A549 (cell line): ENCODE measurements around the gene CD8A.

Experiments used
- CHD2 ChIP-seq: fragments of 150-350 bp; IDR thresholded peaks from 2 replicates; pipeline ENCODE4 v1.6.1; 2014; ENCODE audit warnings: low read length; ENCODE audit not compliant: partially characterized antibody
- POLR2A ChIP-seq: IDR thresholded peaks from 2 replicates; pipeline ENCODE4 v1.6.1; 2012; ENCODE audit warnings: mild to moderate bottlenecking, low read length
- ZFP36 ChIP-seq: fragments of 450-650 bp; IDR thresholded peaks from 2 replicates; pipeline ENCODE4 v1.6.1; 2014; ENCODE audit warnings: borderline replicate concordance; ENCODE audit not compliant: partially characterized antibody
- TF ChIP-seq, protein P1 (sequence below): fragments of >200 bp; sonication (Bioruptor Twin); formaldehyde crosslinking; IDR thresholded peaks from 3 replicates; pipeline ENCODE4 v1.6.1; 2016
- TF ChIP-seq, protein P2 (sequence below): fragments of >200 bp; sonication (Bioruptor Twin); formaldehyde crosslinking; IDR thresholded peaks from 3 replicates; pipeline ENCODE4 v1.5.1; 2016

DNA sequence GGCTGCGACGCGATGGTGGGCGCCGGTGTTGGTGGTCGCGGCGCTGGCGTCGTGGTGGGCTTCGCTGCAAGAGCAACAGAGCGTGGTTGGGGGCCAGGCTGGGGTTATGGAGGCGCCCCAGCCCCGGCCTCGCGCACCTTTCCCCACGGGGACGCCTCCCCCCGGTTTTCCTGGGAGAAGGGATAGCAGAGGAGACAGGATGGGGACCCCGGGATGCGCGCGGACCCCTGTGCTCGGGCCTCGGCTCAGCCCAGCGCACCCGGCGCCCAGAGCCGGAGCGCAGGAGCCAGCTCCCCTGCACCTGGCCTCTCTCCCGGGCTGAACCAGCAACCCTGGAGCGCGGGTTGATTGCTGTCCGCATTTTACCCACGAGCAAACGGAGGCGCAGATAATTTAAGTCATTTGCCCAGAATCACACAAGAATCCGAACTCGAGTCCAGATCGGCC lies 1.0 kb downstream of the CD8A start:
- TF ChIP-seq POLR2A (no peak), CHD2 (no peak), ZFP36 (no peak)
- TF ChIP-seq, protein P1, sequence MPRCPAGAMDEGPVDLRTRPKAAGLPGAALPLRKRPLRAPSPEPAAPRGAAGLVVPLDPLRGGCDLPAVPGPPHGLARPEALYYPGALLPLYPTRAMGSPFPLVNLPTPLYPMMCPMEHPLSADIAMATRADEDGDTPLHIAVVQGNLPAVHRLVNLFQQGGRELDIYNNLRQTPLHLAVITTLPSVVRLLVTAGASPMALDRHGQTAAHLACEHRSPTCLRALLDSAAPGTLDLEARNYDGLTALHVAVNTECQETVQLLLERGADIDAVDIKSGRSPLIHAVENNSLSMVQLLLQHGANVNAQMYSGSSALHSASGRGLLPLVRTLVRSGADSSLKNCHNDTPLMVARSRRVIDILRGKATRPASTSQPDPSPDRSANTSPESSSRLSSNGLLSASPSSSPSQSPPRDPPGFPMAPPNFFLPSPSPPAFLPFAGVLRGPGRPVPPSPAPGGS = no peak
- TF ChIP-seq, protein P2, sequence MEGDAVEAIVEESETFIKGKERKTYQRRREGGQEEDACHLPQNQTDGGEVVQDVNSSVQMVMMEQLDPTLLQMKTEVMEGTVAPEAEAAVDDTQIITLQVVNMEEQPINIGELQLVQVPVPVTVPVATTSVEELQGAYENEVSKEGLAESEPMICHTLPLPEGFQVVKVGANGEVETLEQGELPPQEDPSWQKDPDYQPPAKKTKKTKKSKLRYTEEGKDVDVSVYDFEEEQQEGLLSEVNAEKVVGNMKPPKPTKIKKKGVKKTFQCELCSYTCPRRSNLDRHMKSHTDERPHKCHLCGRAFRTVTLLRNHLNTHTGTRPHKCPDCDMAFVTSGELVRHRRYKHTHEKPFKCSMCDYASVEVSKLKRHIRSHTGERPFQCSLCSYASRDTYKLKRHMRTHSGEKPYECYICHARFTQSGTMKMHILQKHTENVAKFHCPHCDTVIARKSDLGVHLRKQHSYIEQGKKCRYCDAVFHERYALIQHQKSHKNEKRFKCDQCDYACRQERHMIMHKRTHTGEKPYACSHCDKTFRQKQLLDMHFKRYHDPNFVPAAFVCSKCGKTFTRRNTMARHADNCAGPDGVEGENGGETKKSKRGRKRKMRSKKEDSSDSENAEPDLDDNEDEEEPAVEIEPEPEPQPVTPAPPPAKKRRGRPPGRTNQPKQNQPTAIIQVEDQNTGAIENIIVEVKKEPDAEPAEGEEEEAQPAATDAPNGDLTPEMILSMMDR = no peak
